Muscle of leg (tissue), 11 donors: ENCODE data around the gene TMEM109. TPM values are rescaled to one million over a fixed set of nuclear protein-coding genes. Genes with fewer than 3 reads are reported as not detected.
"Not testable (repeated sequence)": the region's sequence is repeated elsewhere in the genome, so short reads cannot be mapped to it uniquely, and the experiment has no call there.

Experiments used
- DNase-seq: peaks from one replicate; pipeline ENCODE4 v3.0.0; 2013
- H3K27ac ChIP-seq: one replicate; pipeline ENCODE4 v1.5.1; 2013; ENCODE audit warnings: mild to moderate bottlenecking, low read length, control low read depth
- H3K27me3 ChIP-seq: one replicate; pipeline ENCODE4 v1.6.1; 2013; ENCODE audit warnings: low read length; ENCODE audit not compliant: control insufficient read depth, insufficient read depth
- H3K36me3 ChIP-seq: one replicate; pipeline ENCODE4 v1.6.1; 2013; ENCODE audit warnings: low read length; ENCODE audit not compliant: control insufficient read depth, insufficient read depth
- H3K4me1 ChIP-seq: one replicate; pipeline ENCODE4 v1.6.1; 2013; ENCODE audit warnings: low read length; ENCODE audit not compliant: control insufficient read depth, insufficient read depth
- H3K4me3 ChIP-seq: one replicate; pipeline ENCODE4 v1.5.1; 2013; ENCODE audit warnings: low read length, control low read depth
- H3K9me3 ChIP-seq: replicated peaks from 2 replicates; pipeline ENCODE4 v1.6.1; 2013; ENCODE audit warnings: low read depth, low read length; ENCODE audit not compliant: control insufficient read depth
- WGBS: methylation state at CpG from one replicate; pipeline ENCODE4 v1.1.5; 2013; ENCODE audit warnings: missing lambda C conversion rate; ENCODE audit not compliant: insufficient coverage; 5-methylcytosine and 5-hydroxymethylcytosine counted together
- polyA plus RNA-seq, 8 donors: library from polyadenylated mRNA; unstranded; fragments of 120-200 nt; gene quantifications; one replicate each; pipeline versions ENCODE4 v1.2.1 to v1.2.3, GENCODE V29; 2013; ENCODE audit warnings: inconsistent platforms in 1 of 8, low replicate concordance in 1 of 8; ENCODE audit not compliant: insufficient read length in 8 of 8, insufficient read depth in 1 of 8
- total RNA-seq: library from RNA; stranded (reverse); fragments of 120-200 nt; gene quantifications from one replicate; pipeline ENCODE4 v1.2.4, GENCODE V29; 2013

TMEM109 gene
- total and polyA plus RNA-seq, 9 donors = 33.3 to 118 (median 110) TPM

GRCh38 chr11:60899046-60899936, 14.7 kb upstream of the TMEM109 start:
- H3K27ac ChIP-seq = no peak overlapping the region
- WGBS = 81% methylated on average over 7 of the region's 12 CpGs
- H3K4me3 ChIP-seq = no peak overlapping the region
- H3K27me3 ChIP-seq = no peaks in the 10 kb centered on the region
- no peaks in the 10 kb centered on the region for H3K4me1 ChIP-seq
- peak; percentile 75 for DNase-seq
- no peaks in the 10 kb centered on the region for H3K9me3 ChIP-seq
- H3K36me3 ChIP-seq = peaks cover 88% of the 10 kb centered on the region

DNA sequence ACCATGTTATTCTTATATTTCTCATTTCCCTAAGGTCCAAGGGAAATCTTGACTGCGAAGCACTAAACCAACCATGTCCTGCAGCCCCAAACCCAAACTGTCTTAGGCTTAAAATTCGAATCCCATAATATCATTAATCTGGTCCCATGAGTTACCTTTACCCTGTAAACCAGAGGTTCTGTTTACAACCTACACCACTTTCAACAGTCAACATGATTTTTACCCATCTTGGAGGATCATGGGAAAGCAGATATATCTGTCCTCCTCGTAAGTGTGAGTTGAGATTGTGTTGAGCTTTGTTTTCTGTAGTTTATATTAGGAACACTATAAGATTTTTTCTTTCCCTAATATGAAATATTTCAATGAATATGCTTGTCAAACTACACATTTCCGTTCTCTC, 14.0 kb upstream of the TMEM109 start:
- Histone ChIP-seq H3K9me3 (no peaks in the 10 kb centered on the region), H3K27ac (no peak overlapping the region), H3K27me3 (no peaks in the 10 kb centered on the region), H3K36me3 (peaks cover 84% of the 10 kb centered on the region), H3K4me3 (no peak overlapping the region), H3K4me1 (peaks cover 4% of the 10 kb centered on the region)
- 56% methylated on average over 2 of the region's 4 CpGs for WGBS
- DNase-seq = no peak

- Histone ChIP-seq H3K4me1 (peaks cover 13% of the 10 kb centered on the region), H3K36me3 (peaks cover 79% of the 10 kb centered on the region), H3K9me3 (no peaks in the 10 kb centered on the region), H3K27me3 (no peaks in the 10 kb centered on the region), H3K4me3 (no peak overlapping the region), H3K27ac (no peak overlapping the region)
- 83% methylated on average over 5 of the region's 13 CpGs for WGBS
- no peak for DNase-seq
Observed at GRCh38 chr11:60900673-60901404, 13.1 kb upstream of the TMEM109 start.

- Histone ChIP-seq H3K9me3 (no peaks in the 10 kb centered on the region), H3K4me3 (no peak overlapping the region), H3K4me1 (peaks cover 16% of the 10 kb centered on the region), H3K27me3 (no peaks in the 10 kb centered on the region), H3K36me3 (peaks cover 65% of the 10 kb centered on the region), H3K27ac (no peak overlapping the region)
- no peak for DNase-seq
- 88% methylated on average over 11 of the region's 11 CpGs for WGBS
Observed at GRCh38 chr11:60902625-60903024, 11.3 kb upstream of the TMEM109 start.

- no peak overlapping the region for H3K27ac ChIP-seq
- no peaks in the 10 kb centered on the region for H3K9me3 ChIP-seq
- peak overlapping the region; percentile 89 for H3K4me3 ChIP-seq
- H3K36me3 ChIP-seq = peaks cover 42% of the 10 kb centered on the region
- peaks cover 2% of the 10 kb centered on the region for H3K27me3 ChIP-seq
- peaks cover 16% of the 10 kb centered on the region for H3K4me1 ChIP-seq
- DNase-seq = no peak
- no CpG with 5 or more reads among the region's 6 CpGs for WGBS
Observed at GRCh38 chr11:60905047-60905446, 8.9 kb upstream of the TMEM109 start.

GRCh38 chr11:60905551-60906113, 8.3 kb upstream of the TMEM109 start:
- H3K9me3 ChIP-seq = no peaks in the 10 kb centered on the region

GRCh38 chr11:60906132-60906972, 7.6 kb upstream of the TMEM109 start, which contains the start of gene PRPF19:
Gene PRPF19 (minus strand): TSS chr11:60906585. CDS start chr11:60906382, 203 bp downstream.
- peak; percentile 99 for DNase-seq
- Histone ChIP-seq H3K36me3 (peaks cover 29% of the 10 kb centered on the region), H3K27ac (peak within 1 kb of the TSS; percentile 89), H3K9me3 (no peaks in the 10 kb centered on the region), H3K4me3 (peak within 1 kb of the TSS; percentile 89), H3K4me1 (peaks cover 19% of the 10 kb centered on the region), H3K27me3 (peaks cover 3% of the 10 kb centered on the region)
- under 1% methylated on average over 72 of the region's 75 CpGs for WGBS

More at GRCh38 chr11:60905551-60906113, 8.3 kb upstream of the TMEM109 start:
- H3K4me1 ChIP-seq = peaks cover 16% of the 10 kb centered on the region
- H3K36me3 ChIP-seq = peaks cover 36% of the 10 kb centered on the region
- peak overlapping the region; percentile 89 for H3K27ac ChIP-seq
- 0% methylated on average over 10 of the region's 16 CpGs for WGBS
- DNase-seq = peak; percentile 29
- H3K27me3 ChIP-seq = peaks cover 3% of the 10 kb centered on the region
- H3K4me3 ChIP-seq = peak overlapping the region; percentile 89

DNA sequence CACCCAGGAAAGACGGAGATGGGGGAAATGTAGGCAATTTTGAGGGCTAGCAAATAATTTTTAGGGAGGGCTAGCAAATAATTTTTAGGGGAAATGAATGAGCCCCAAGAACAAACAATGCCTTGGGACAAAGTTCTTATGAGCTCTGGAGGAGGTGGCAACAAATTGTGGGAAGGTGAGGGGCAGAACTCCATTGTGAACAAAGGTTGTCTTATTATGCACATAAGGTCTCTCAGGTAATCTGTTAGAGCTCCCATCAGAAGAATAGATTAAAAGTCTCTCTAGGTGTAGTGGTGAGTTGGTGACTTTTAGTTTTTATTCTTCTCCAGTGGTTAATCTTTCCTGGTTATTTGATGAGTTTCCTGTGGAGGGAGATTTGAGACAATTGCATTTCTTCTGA, 5.2 kb upstream of the TMEM109 start:
- DNase-seq = no peak
- Histone ChIP-seq H3K4me3 (no peak overlapping the region), H3K27ac (no peak overlapping the region), H3K4me1 (peaks cover 36% of the 10 kb centered on the region), H3K27me3 (peaks cover 3% of the 10 kb centered on the region), H3K36me3 (peaks cover 6% of the 10 kb centered on the region), H3K9me3 (no peaks in the 10 kb centered on the region)
- WGBS = 47% methylated on average over 1 of the region's 1 CpG

DNA sequence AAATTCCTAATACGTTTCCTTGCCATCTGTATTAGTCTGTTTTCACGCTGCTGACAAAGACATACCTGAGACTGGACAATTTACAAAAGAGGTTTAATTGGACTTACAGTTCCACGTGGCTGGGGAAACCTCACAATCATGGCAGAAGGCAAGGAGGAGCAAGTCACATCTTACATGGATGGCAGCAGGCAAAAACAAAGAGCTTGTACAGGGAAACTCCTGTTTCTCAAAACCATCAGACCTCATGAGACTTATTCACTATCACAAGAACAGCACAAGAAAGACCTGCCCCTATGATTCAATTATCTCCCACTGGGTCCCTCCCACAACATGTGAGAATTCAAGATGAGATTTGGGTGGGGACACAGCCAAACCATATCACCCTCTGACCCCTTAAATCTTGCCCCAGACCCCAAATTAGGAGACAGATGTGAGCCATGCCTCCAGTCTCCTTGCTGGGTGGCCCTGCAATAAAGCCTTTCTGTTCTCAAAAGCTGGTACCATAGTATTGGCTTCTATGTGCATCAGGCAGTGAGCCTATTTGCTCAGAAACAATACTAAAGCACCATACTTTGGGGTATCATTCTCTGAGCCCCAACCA, 4.2 kb upstream of the TMEM109 start:
- Histone ChIP-seq H3K4me1 (peaks cover 34% of the 10 kb centered on the region), H3K27ac (peak overlapping the region; percentile 17)
- DNase-seq, H3K4me3 ChIP-seq, H3K27me3 ChIP-seq, H3K9me3 ChIP-seq, H3K36me3 ChIP-seq: not testable (repeated sequence)
- 72% methylated on average over 3 of the region's 3 CpGs for WGBS
